ENCODE results near the gene NIPAL3.

NIPAL3 gene

GRCh38 chr1:24390924-24391782 lies 24.4 kb upstream of the NIPAL3 start:
- in situ Hi-C loops (cut with HindIII; ENCODE audit: low sequenced_read_pairs): loop anchor here (5.0 kb wide), 1 partner anchor 194 kb away; no protein-coding TSS in a partner anchor

GRCh38 chr1:24391882-24392603 lies 23.6 kb upstream of the NIPAL3 start:
- in situ Hi-C loops (cut with HindIII; ENCODE audit: low sequenced_read_pairs): loop anchor here (5.0 kb wide), 1 partner anchor 195 kb away; no protein-coding TSS in a partner anchor

- in situ Hi-C loops (cut with HindIII; ENCODE audit: low sequenced_read_pairs): loop anchor here (5.0 kb wide), 1 partner anchor 195 kb away; no protein-coding TSS in a partner anchor
Measured at GRCh38 chr1:24392604-24392946, 23.0 kb upstream of the NIPAL3 start.

- in situ Hi-C loops (cut with HindIII; ENCODE audit: low sequenced_read_pairs): loop anchor here (5.0 kb wide), 1 partner anchor 196 kb away; no protein-coding TSS in a partner anchor
Measured at GRCh38 chr1:24392982-24393650, 22.5 kb upstream of the NIPAL3 start.

- in situ Hi-C loops (cut with HindIII; ENCODE audit: low sequenced_read_pairs): loop anchor here (5.0 kb wide), 1 partner anchor 197 kb away; no protein-coding TSS in a partner anchor
Measured at GRCh38 chr1:24393892-24394291, 21.7 kb upstream of the NIPAL3 start.

DNA sequence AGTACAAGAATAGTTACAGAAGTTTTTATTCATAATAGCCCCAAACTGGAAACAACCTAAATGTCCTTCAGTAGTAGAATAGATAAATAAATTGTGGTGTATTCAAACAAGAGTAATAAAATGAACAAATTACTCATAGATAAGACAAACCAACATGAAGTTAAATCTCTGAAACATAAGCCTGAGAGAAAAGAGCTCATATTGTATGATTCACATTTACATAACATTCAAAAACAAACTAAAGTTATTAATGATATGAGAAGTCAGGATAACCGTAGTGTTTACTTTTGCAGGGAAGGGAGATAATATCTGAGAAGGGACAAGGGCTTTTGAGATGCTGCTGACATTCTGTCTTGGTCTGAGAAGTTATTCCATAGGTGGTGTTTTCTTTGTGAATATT lies 15.5 kb upstream of the NIPAL3 start:
- in situ Hi-C loops (cut with HindIII; ENCODE audit: low sequenced_read_pairs): loop anchor here (25.0 kb wide), 1 partner anchor 88 kb away; the partner anchor contains the start of gene GRHL3

GRCh38 chr1:24403806-24404205 lies 11.8 kb upstream of the NIPAL3 start:
- in situ Hi-C loops (cut with HindIII; ENCODE audit: low sequenced_read_pairs): loop anchor here (25.0 kb wide), 1 partner anchor 92 kb away; the partner anchor contains the start of gene GRHL3

- in situ Hi-C loops (cut with HindIII; ENCODE audit: low sequenced_read_pairs): loop anchor here (25.0 kb wide), 1 partner anchor 94 kb away; the partner anchor contains the start of gene GRHL3
Measured at GRCh38 chr1:24406788-24407187, 8.8 kb upstream of the NIPAL3 start.

- in situ Hi-C loops (cut with HindIII; ENCODE audit: low sequenced_read_pairs): loop anchor here (25.0 kb wide), 1 partner anchor 97 kb away; the partner anchor contains the start of gene GRHL3
Measured at GRCh38 chr1:24409535-24409934, 6.1 kb upstream of the NIPAL3 start.

- in situ Hi-C loops (cut with HindIII; ENCODE audit: low sequenced_read_pairs): loop anchor here (10.0 to 25.0 kb wide), 2 partner anchors 98 to 224 kb away; partner anchors contain the start of gene GRHL3
Measured at GRCh38 chr1:24410750-24411149, 4.9 kb upstream of the NIPAL3 start.

DNA sequence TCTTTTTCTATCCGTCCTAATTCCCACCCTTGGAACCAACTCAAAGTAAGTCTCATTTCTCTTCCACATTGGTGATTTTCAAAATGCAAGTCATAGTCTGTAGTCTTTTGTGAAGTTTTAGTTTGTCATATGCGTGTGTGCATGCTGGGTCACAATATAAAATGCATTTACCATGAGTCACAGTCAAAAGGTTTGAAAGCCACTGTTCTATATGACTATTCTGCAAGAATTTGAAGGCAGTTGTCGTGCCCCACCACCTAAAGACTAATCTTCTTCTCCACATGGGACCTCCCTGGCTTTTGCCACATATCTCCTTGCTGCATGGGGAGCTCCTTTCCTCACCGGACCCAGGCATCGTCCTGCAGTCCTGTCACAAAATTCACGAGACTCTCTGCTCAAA lies 3.6 kb upstream of the NIPAL3 start:
- in situ Hi-C loops (cut with HindIII; ENCODE audit: low sequenced_read_pairs): loop anchor here (10.0 to 25.0 kb wide), 2 partner anchors 100 to 223 kb away; partner anchors contain the start of gene GRHL3

DNA sequence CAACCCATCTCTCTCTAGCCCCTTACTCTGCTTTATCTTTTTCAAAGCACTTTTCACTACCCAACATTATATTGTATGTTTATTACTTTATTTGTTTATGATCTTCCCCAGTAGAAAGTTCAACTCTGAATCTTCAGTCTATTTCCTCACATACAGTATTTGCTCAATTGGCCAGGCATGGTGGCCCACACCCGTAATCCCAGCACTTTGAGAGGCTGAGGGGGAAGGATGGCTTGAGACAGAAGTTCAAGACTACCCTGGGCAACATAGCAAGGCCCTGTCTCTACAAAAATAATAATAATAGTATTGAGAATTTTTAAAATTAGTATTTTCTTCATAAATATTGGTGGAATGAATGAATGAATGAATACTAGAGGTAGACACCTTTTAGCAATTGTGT lies 3.2 kb upstream of the NIPAL3 start:
- in situ Hi-C loops (cut with HindIII; ENCODE audit: low sequenced_read_pairs): loop anchor here (10.0 to 25.0 kb wide), 2 partner anchors 100 to 222 kb away; partner anchors contain the start of gene GRHL3

DNA sequence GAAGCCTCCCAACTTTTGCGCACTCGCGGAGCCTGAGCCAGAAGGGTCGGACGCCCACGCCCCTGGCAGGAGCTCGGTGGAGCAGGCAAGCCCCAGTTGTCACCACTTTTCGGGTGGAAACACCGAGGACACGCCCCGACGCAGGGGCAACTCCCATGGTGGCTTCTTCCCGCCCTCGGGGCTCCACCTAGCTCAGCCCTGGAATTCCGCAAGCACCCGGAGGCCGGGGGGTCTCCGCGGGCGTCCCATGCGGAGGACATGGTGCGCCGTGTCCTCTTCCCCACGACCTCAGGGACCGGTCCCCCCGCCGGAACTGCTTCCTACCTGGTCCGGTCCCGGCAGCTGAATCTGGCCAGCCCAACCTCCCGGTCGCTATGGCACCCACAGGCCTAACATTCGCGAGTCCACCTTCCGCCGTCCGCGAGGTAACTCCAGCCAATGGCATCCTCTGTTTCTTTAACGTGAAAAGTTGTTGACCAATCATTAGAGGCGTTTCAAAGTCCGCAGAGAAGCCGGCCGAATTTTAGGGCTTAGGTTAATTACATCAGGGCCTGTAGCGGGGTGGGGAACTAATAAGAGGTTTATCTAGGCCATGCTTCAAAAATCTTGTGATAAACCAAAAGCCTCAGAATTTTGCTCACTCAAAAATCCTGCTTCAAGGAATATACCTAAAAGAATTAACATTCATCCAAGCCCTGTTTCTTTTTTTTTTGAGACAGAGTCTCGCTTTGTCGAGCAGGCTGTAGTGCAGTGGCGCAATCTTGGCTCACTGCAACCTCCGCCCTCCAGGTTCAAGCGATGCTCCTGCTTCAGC lies 2.0 kb upstream of the NIPAL3 start, which contains the start of gene STPG1:
STPG1 (minus strand) TSS at position 433 of the 814 bp plus-strand sequence. CDS start 12,394 bp downstream, outside the sequence.
- in situ Hi-C loops (cut with HindIII; ENCODE audit: low sequenced_read_pairs): loop anchor here (10.0 to 25.0 kb wide), 2 partner anchors 101 to 221 kb away; partner anchors contain the start of gene GRHL3

GRCh38 chr1:24414775-24415333 lies 748 bp upstream of the NIPAL3 start:
- in situ Hi-C loops (cut with HindIII; ENCODE audit: low sequenced_read_pairs): loop anchor here (10.0 to 25.0 kb wide), 2 partner anchors 103 to 220 kb away; partner anchors contain the start of gene GRHL3

DNA sequence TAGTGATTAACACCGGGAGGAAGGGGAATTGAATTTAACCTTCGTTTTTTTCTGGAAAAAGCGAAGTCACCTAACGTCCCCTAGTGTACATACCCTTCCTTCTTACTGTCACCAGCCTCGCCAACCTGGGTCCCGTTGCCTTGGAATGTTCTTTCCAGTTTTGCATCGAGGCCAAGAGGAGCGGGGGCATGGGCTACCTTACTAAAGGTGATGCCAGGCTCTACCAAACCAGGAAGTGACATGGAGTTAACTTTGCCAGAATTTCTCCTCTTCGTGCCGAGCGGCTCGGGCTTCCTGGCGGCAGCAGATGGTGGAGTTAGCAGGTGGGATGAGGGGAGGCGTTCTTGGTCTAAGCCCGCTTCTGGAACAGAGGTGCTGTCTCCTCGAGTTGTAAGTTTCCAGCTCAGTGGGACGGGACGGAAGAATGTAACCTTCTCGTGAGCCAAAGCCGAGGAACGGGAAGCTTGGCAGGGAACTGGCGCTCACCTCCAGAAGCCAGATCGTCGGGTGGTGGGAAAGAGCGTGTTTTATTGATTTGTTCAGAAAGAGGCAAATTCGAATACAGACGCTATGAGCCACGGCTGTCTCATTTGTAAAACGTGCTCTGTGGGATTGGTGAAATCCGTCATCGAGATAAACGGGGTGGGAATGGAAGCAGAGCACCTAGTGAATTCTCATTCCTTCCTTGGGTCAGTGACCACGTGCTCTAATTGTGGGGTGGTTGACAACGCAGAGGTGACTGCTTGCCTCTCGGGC lies 486 bp downstream of the NIPAL3 start:
- in situ Hi-C loops (cut with HindIII; ENCODE audit: low sequenced_read_pairs): loop anchor here (10.0 to 25.0 kb wide), 2 partner anchors 104 to 219 kb away; partner anchors contain the start of gene GRHL3

DNA sequence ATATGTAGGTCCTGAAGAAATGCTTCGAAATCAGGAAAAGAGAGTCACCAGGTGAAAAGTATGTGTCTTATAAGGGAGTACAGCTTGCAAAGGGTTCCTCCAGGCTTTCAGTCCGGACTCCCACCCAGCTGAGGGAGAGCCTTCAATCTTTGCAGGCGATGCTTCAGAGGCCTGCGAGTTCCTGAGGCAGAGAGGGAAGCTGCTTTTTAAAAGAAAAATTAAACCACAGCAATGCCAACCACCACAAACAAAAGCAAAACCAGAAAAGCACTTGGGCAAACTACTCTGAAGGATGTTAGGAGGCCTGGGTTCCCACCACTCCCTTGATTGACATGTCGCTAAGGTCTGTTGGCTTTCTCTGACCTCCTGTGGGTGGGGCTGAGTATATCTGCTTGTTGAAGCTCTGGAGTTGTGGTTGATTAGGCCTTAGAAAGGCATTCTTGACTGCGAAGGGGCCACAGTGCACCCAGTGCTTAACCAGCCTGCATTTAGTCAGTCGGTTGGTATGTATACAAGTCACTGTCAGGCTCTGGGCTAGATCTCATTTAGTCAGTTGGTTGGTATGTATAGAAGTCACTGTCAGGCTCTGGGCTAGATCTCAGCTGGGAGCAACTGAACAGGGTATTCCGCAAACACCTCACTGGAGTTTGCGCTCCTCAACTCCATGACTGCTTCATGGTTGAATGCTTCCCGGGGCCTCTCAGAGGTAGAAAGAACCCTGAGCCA lies 1.2 kb downstream of the NIPAL3 start:
- in situ Hi-C loops (cut with HindIII; ENCODE audit: low sequenced_read_pairs): loop anchor here (10.0 to 25.0 kb wide), 2 partner anchors 105 to 218 kb away; partner anchors contain the start of gene GRHL3

GRCh38 chr1:24417681-24418080 lies 2.1 kb downstream of the NIPAL3 start:
- in situ Hi-C loops (cut with HindIII; ENCODE audit: low sequenced_read_pairs): loop anchor here (10.0 to 25.0 kb wide), 2 partner anchors 105 to 217 kb away; partner anchors contain the start of gene GRHL3

Measured in DLD1 (cell line).